Spinal cord (tissue), 10 donors: ENCODE results near the gene SYT9. TPM values are rescaled to one million over a fixed set of nuclear protein-coding genes. Genes with fewer than 3 reads are reported as not detected.

Source experiments
- DNase-seq, 6 donors: peaks; one replicate each; pipeline versions ENCODE4 v3.0.0 to v3.0.0-alpha.2; 2013 to 2015; ENCODE audit warnings: low spot score in 6 of 6, low read depth in 4 of 6
- H3K27ac ChIP-seq: one replicate; pipeline ENCODE4 v1.5.1; 2013; ENCODE audit warnings: low read depth, low read length, control low read depth
- H3K27me3 ChIP-seq: one replicate; pipeline ENCODE4 v1.6.1; 2013; ENCODE audit warnings: low read length; ENCODE audit not compliant: control insufficient read depth, insufficient read depth
- H3K36me3 ChIP-seq: one replicate; pipeline ENCODE4 v1.6.1; 2013; ENCODE audit warnings: low read length; ENCODE audit not compliant: control insufficient read depth, insufficient read depth
- H3K4me1 ChIP-seq: one replicate; pipeline ENCODE4 v1.6.1; 2013; ENCODE audit warnings: low read length; ENCODE audit not compliant: control insufficient read depth, insufficient read depth
- H3K4me3 ChIP-seq: one replicate; pipeline ENCODE4 v1.5.1; 2013; ENCODE audit warnings: low read depth, low read length, control low read depth
- H3K9me3 ChIP-seq: one replicate; pipeline ENCODE4 v1.6.1; 2013; ENCODE audit warnings: low read length; ENCODE audit not compliant: control insufficient read depth, insufficient read depth
- WGBS: methylation state at CpG from one replicate; pipeline ENCODE4 v1.1.5; 2013; ENCODE audit warnings: missing lambda C conversion rate; ENCODE audit not compliant: insufficient coverage; 5-methylcytosine and 5-hydroxymethylcytosine counted together
- polyA plus RNA-seq, 2 donors: library from polyadenylated mRNA; unstranded; fragments of 120-200 nt; gene quantifications; one replicate each; pipeline ENCODE4 v1.2.1, GENCODE V29; 2013; ENCODE audit not compliant: insufficient read length in 2 of 2
- total RNA-seq, 2 donors: library from RNA; depleted of rRNA in 1 of 2; stranded (reverse); fragments of 120-200 nt in 1 of 2; fragments of >200 nt in 1 of 2; gene quantifications; one replicate each; pipeline versions ENCODE4 v1.2.3 to v1.2.4, GENCODE V29; 2013 to 2014
- donor health status: healthy.

SYT9 gene
- total and polyA plus RNA-seq, 4 donors = 10.1 to 22.5 (median 14.6) TPM

GRCh38 chr11:7449211-7449840 is 197.6 kb downstream of the SYT9 start:
- 100% methylated on average over 2 of the region's 3 CpGs for WGBS
- Histone ChIP-seq H3K27ac (no peak overlapping the region), H3K4me1 (peaks cover 7% of the 10 kb centered on the region), H3K36me3 (no peaks in the 10 kb centered on the region), H3K4me3 (no peak overlapping the region), H3K9me3 (no peaks in the 10 kb centered on the region), H3K27me3 (no peaks in the 10 kb centered on the region)
- DNase-seq = no peak

- Histone ChIP-seq H3K9me3 (no peaks in the 10 kb centered on the region), H3K4me1 (peaks cover 7% of the 10 kb centered on the region), H3K27me3 (no peaks in the 10 kb centered on the region), H3K36me3 (no peaks in the 10 kb centered on the region), H3K27ac (no peak overlapping the region), H3K4me3 (no peak overlapping the region)
- no peak for DNase-seq
- WGBS = 67% methylated on average over 3 of the region's 4 CpGs
These were observed 198.1 kb downstream of the SYT9 start for GRCh38 chr11:7449841-7450214.

- WGBS = 100% methylated on average over 1 of the region's 3 CpGs
- Histone ChIP-seq H3K4me1 (peaks cover 4% of the 10 kb centered on the region), H3K4me3 (no peak overlapping the region), H3K36me3 (no peaks in the 10 kb centered on the region), H3K27me3 (no peaks in the 10 kb centered on the region), H3K27ac (no peak overlapping the region), H3K9me3 (no peaks in the 10 kb centered on the region)
- DNase-seq = no peak
These were observed 199.1 kb downstream of the SYT9 start for GRCh38 chr11:7450836-7451235.

GRCh38 chr11:7451520-7451919 is 199.8 kb downstream of the SYT9 start:
- WGBS = 80% methylated on average over 1 of the region's 3 CpGs
- Histone ChIP-seq H3K4me3 (no peak overlapping the region), H3K36me3 (no peaks in the 10 kb centered on the region), H3K27ac (no peak overlapping the region), H3K27me3 (no peaks in the 10 kb centered on the region), H3K9me3 (no peaks in the 10 kb centered on the region), H3K4me1 (peaks cover 3% of the 10 kb centered on the region)
- no peak for DNase-seq

- Histone ChIP-seq H3K4me3 (no peak overlapping the region), H3K9me3 (no peaks in the 10 kb centered on the region), H3K36me3 (no peaks in the 10 kb centered on the region), H3K4me1 (no peaks in the 10 kb centered on the region), H3K27me3 (no peaks in the 10 kb centered on the region), H3K27ac (no peak overlapping the region)
- no CpG with 5 or more reads among the region's 1 CpG for WGBS
- no peak for DNase-seq
These were observed 200.3 kb downstream of the SYT9 start for GRCh38 chr11:7451952-7452494.

GRCh38 chr11:7454854-7455253 is 203.2 kb downstream of the SYT9 start:
- H3K36me3 ChIP-seq = no peaks in the 10 kb centered on the region
- no peaks in the 10 kb centered on the region for H3K9me3 ChIP-seq
- no peaks in the 10 kb centered on the region for H3K27me3 ChIP-seq
- no CpG with 5 or more reads among the region's 2 CpGs for WGBS
- H3K4me3 ChIP-seq = no peak overlapping the region
- no peak overlapping the region for H3K27ac ChIP-seq
- no peak for DNase-seq
- no peaks in the 10 kb centered on the region for H3K4me1 ChIP-seq

GRCh38 chr11:7457211-7457610 is 205.5 kb downstream of the SYT9 start:
- Histone ChIP-seq H3K4me1 (no peaks in the 10 kb centered on the region), H3K27ac (no peak overlapping the region), H3K4me3 (no peak overlapping the region), H3K27me3 (no peaks in the 10 kb centered on the region), H3K36me3 (no peaks in the 10 kb centered on the region), H3K9me3 (no peaks in the 10 kb centered on the region)
- peak in 1 of 6 donors; percentile 29 for DNase-seq
- no CpG with 5 or more reads among the region's 1 CpG for WGBS

- no CpG with 5 or more reads among the region's 1 CpG for WGBS
These were observed 211.0 kb downstream of the SYT9 start for GRCh38 chr11:7462706-7463105.

GRCh38 chr11:7467652-7468051 is 215.9 kb downstream of the SYT9 start:
- no peak for DNase-seq
- no peaks in the 10 kb centered on the region for H3K9me3 ChIP-seq
- no peak overlapping the region for H3K27ac ChIP-seq
- peaks cover 3% of the 10 kb centered on the region for H3K36me3 ChIP-seq
- H3K4me1 ChIP-seq = no peaks in the 10 kb centered on the region
- no peaks in the 10 kb centered on the region for H3K27me3 ChIP-seq
- H3K4me3 ChIP-seq = no peak overlapping the region
- 91% methylated on average over 2 of the region's 2 CpGs for WGBS

More at GRCh38 chr11:7462706-7463105, 211.0 kb downstream of the SYT9 start:
- no peak for DNase-seq
- H3K4me1 ChIP-seq = no peaks in the 10 kb centered on the region
- H3K27me3 ChIP-seq = no peaks in the 10 kb centered on the region
- no peaks in the 10 kb centered on the region for H3K36me3 ChIP-seq
- no peak overlapping the region for H3K4me3 ChIP-seq
- H3K27ac ChIP-seq = no peak overlapping the region
- H3K9me3 ChIP-seq = no peaks in the 10 kb centered on the region

- Histone ChIP-seq H3K4me1 (no peaks in the 10 kb centered on the region), H3K27ac (no peak overlapping the region), H3K4me3 (no peak overlapping the region), H3K27me3 (no peaks in the 10 kb centered on the region), H3K9me3 (no peaks in the 10 kb centered on the region), H3K36me3 (peaks cover 3% of the 10 kb centered on the region)
- DNase-seq = no peak
- WGBS = 98% methylated on average over 5 of the region's 5 CpGs
These were observed 217.7 kb downstream of the SYT9 start for GRCh38 chr11:7469351-7469865.
